ENCODE results near the gene PTPRCAP. TPM values are rescaled to one million over a fixed set of nuclear protein-coding genes. Genes with fewer than 3 reads are reported as not detected.

The PTPRCAP gene
- total and polyA plus RNA-seq, 12 donors = 0.42 to 10.1 (median 1.0) TPM; not detected in 2

GRCh38 chr11:67465189-67465510 lies 27.7 kb upstream of the PTPRCAP start:
- no peak for DNase-seq
- peaks cover 8 to 57% (median 30%) of the 10 kb centered on the region in 9 donors for H3K4me1 ChIP-seq
- no peak for TF ChIP-seq CTCF (IDR thresholded peaks at IDR 0.05)
- WGBS, 2 donors = 44 to 50% methylated on average over 3 of the region's 3 CpGs
- no peaks in the 10 kb centered on the region for H3K9me3 ChIP-seq
- peak overlapping the region; percentile 78 to 94 (median 90) for H3K27ac ChIP-seq
- H3K36me3 ChIP-seq = peaks cover 0 to 6% (median 0%) of the 10 kb centered on the region in 9 donors
- H3K4me3 ChIP-seq = peak overlapping the region; percentile 19 to 68 (median 64)
- intact Hi-C loops (cut with DNase I) = loop anchor here in 8 of 10 donors (5.0 kb wide), 5 partner anchors 38 to 73 kb away; partner anchors contain the start of genes PPP1CA (in 6 of the 8), TBC1D10C (in 6 of the 8), RPS6KB2 (in 2 of the 8) and CDK2AP2 (in 1 of the 8)
- no peaks in the 10 kb centered on the region for H3K27me3 ChIP-seq
- no peak for ATAC-seq

GRCh38 chr11:67464411-67465188 lies 27.1 kb upstream of the PTPRCAP start:
- peaks cover 8 to 54% (median 27%) of the 10 kb centered on the region in 9 donors for H3K4me1 ChIP-seq
- H3K4me3 ChIP-seq = peak overlapping the region; percentile 19 to 68 (median 64)
- H3K36me3 ChIP-seq = peaks cover 0 to 6% (median 0%) of the 10 kb centered on the region in 9 donors
- H3K27me3 ChIP-seq = no peaks in the 10 kb centered on the region
- 14 to 17% methylated on average over 46 to 56 of the region's 56 CpGs for WGBS, 2 donors
- H3K9me3 ChIP-seq = no peaks in the 10 kb centered on the region
- no peak for TF ChIP-seq CTCF (IDR thresholded peaks at IDR 0.05)
- intact Hi-C loops (cut with DNase I) = loop anchor here in 8 of 10 donors (5.0 kb wide), 6 partner anchors 37 to 1477 kb away; partner anchors contain the start of genes PPP1CA (in 6 of the 8), TBC1D10C (in 6 of the 8), RPS6KB2 (in 2 of the 8) and CDK2AP2 (in 1 of the 8)
- DNase-seq (peak; percentile 88 to 89), ATAC-seq (peak; percentile 69 to 82 (median 78))
- peak overlapping the region; percentile 78 to 94 (median 90) for H3K27ac ChIP-seq

- intact Hi-C loops (cut with DNase I) = loop anchor here in 1 of 10 donors (5.0 kb wide), 1 partner anchor 1477 kb away; no protein-coding TSS in a partner anchor
- peak; percentile 34 to 51 for DNase-seq
- TF ChIP-seq CTCF (IDR thresholded peaks at IDR 0.05) = no peak
- peak; percentile 5 to 39 (median 24) for ATAC-seq
- no peaks in the 10 kb centered on the region for H3K9me3 ChIP-seq
- WGBS, 2 donors = 75 to 86% methylated on average over 20 of the region's 20 CpGs
- peaks cover 0 to 6% (median 0%) of the 10 kb centered on the region in 9 donors for H3K36me3 ChIP-seq
- peak overlapping the region; percentile 78 to 94 (median 90) for H3K27ac ChIP-seq
- peaks cover 8 to 50% (median 26%) of the 10 kb centered on the region in 9 donors for H3K4me1 ChIP-seq
- peak overlapping the region; percentile 19 to 68 (median 64) for H3K4me3 ChIP-seq
- no peaks in the 10 kb centered on the region for H3K27me3 ChIP-seq
These were observed 26.4 kb upstream of the PTPRCAP start for GRCh38 chr11:67463680-67464410.

GRCh38 chr11:67463186-67463585 lies 25.7 kb upstream of the PTPRCAP start:
- Histone ChIP-seq H3K27ac (peak overlapping the region in 3 of 10 donors; percentile 92 to 94 (median 94)), H3K36me3 (peaks cover 0 to 6% (median 0%) of the 10 kb centered on the region in 9 donors), H3K27me3 (no peaks in the 10 kb centered on the region), H3K4me3 (no peak overlapping the region), H3K4me1 (peaks cover 7 to 44% (median 20%) of the 10 kb centered on the region in 9 donors), H3K9me3 (no peaks in the 10 kb centered on the region)
- no peak for DNase-seq
- WGBS, 2 donors = 83 to 92% methylated on average over 10 of the region's 10 CpGs
- TF ChIP-seq CTCF (IDR thresholded peaks at IDR 0.05) = no peak
- intact Hi-C loops (cut with DNase I) = loop anchor here in 1 of 10 donors (5.0 kb wide), 1 partner anchor 1476 kb away; no protein-coding TSS in a partner anchor
- ATAC-seq = no peak

All from heart right ventricle (tissue), 16 donors.